Measurements from ENCODE around the gene KIAA2012. TPM values are rescaled to one million over a fixed set of nuclear protein-coding genes. Genes with fewer than 3 reads are reported as not detected.

KIAA2012 gene
- total RNA-seq, 1 donor from 2014 or later = 1.3 TPM

DNA sequence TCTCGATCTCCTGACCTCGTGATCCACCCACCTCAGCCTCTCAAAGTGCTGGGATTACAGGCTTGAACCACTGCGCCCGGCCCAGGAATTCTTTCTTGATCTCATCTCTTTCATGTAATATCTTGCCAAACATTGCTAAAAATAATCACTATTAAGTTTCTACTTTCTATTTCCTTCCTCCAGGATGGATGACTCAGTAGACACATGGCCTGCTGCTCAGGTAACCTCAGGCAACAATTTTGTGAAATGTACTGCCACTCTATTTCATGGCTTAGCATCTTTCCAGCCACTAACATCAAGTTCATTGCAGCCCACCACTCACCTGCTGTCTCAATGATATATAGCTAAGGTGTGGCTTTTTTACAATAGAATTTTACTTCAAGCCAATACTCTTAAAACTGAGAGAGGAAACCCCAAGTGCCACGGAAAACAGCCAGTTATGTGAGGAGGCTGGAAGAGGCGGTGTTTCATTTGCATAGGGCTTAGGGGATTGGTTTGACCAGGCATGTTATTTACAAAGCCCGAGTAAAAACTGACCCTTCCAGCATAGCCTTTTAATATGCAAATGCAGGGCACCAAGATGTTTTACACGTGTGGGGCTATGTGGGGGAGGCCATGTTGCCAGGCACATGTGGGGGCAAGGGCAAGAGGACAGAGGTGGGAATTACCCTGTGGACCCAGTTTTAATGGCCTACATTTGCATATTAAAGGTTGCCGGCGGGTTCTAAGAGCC, 176.6 kb downstream of the KIAA2012 start:
- peak overlapping the region; percentile 82 for H3K27ac Mint-ChIP-seq
- peaks cover 15% of the 10 kb centered on the region for H3K27me3 Mint-ChIP-seq
- no peaks in the 10 kb centered on the region for H3K9me3 Mint-ChIP-seq
- H3K4me1 Mint-ChIP-seq (ENCODE audit: unreplicated experiment) = no peaks in the 10 kb centered on the region
- H3K4me3 Mint-ChIP-seq = peak overlapping the region; percentile 8
- no peak for DNase-seq (ENCODE audit: extremely low spot score, unreplicated experiment)
- no peaks in the 10 kb centered on the region for H3K36me3 Mint-ChIP-seq
- TF ChIP-seq, protein P1, sequence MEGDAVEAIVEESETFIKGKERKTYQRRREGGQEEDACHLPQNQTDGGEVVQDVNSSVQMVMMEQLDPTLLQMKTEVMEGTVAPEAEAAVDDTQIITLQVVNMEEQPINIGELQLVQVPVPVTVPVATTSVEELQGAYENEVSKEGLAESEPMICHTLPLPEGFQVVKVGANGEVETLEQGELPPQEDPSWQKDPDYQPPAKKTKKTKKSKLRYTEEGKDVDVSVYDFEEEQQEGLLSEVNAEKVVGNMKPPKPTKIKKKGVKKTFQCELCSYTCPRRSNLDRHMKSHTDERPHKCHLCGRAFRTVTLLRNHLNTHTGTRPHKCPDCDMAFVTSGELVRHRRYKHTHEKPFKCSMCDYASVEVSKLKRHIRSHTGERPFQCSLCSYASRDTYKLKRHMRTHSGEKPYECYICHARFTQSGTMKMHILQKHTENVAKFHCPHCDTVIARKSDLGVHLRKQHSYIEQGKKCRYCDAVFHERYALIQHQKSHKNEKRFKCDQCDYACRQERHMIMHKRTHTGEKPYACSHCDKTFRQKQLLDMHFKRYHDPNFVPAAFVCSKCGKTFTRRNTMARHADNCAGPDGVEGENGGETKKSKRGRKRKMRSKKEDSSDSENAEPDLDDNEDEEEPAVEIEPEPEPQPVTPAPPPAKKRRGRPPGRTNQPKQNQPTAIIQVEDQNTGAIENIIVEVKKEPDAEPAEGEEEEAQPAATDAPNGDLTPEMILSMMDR (conservative IDR thresholded peaks at IDR 0.05) = no peak

DNA sequence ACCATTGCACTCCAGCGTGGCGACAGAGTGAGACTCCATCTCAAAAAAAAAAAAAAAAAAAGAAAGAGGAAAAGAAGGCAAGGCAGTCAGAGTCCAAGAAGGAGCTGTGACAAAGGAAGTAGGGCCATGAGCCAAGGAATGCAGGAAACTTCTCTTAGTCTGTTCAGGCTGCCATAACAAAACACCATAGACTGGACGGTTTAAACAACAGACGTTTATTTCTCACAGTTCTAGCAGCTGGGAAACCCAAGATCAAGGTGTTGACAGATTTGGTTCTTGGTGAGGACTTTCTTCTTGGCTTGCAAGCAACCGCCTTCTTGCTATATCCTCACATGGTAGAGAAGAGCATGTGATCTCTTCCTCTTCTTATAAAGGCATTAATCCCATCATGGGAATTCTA, 178.4 kb downstream of the KIAA2012 start:
- peaks cover 16% of the 10 kb centered on the region for H3K27me3 Mint-ChIP-seq
- no peaks in the 10 kb centered on the region for H3K4me1 Mint-ChIP-seq (ENCODE audit: unreplicated experiment)
- DNase-seq (ENCODE audit: extremely low spot score, unreplicated experiment) = no peak
- TF ChIP-seq, protein P1 (conservative IDR thresholded peaks at IDR 0.05) = no peak
- no peaks in the 10 kb centered on the region for H3K36me3 Mint-ChIP-seq
- H3K27ac Mint-ChIP-seq = no peak overlapping the region
- no peak overlapping the region for H3K4me3 Mint-ChIP-seq
- no peaks in the 10 kb centered on the region for H3K9me3 Mint-ChIP-seq

Other genes with a start within 250 kb of the KIAA2012 start
- 50.0 and 68.6 TPM in 2 replicates for gene FZD7, start 39.4 kb upstream of the KIAA2012 start, total RNA-seq (ENCODE audit: low replicate concordance)
- gene SUMO1, start 165.3 kb downstream of the KIAA2012 start, total RNA-seq (ENCODE audit: low replicate concordance) = 102 and 119 TPM in 2 replicates
- 68.0 and 79.4 TPM in 2 replicates for gene NOP58, start 192.5 kb downstream of the KIAA2012 start, total RNA-seq (ENCODE audit: low replicate concordance)